AG04450 (cell line): Measurements from ENCODE around the gene PNLDC1. TPM values are rescaled to one million over a fixed set of nuclear protein-coding genes. Genes with fewer than 3 reads are reported as not detected.

Source experiments
- CTCF ChIA-PET: fragments of 300-600, 350-600 bp; formaldehyde crosslinking; extraction: SDS; loops from one replicate; lab custom pipeline; 2022; ENCODE audit warnings: antibody characterized with exemption, inconsistent platforms; lab: Charles Lee
- POLR2A ChIA-PET: fragments of 350-600 bp; formaldehyde crosslinking; extraction: SDS; loops from one replicate; lab custom pipeline; 2021; ENCODE audit warnings: antibody characterized with exemption, inconsistent platforms; lab: Yijun Ruan, JAX
- DNase-seq: peaks from one replicate; pipeline ENCODE4 v3.0.0-alpha.2; 2011; ENCODE audit warnings: low read depth, low spot score
- H3K27ac ChIP-seq: one replicate; pipeline ENCODE4 v1.5.1; 2012; ENCODE audit warnings: low read depth, low read length, control low read depth
- H3K27me3 ChIP-seq: one replicate; pipeline ENCODE4 v1.6.0; 2012; ENCODE audit warnings: low read length; ENCODE audit not compliant: control insufficient read depth, insufficient read depth
- H3K4me3 ChIP-seq: 2 replicates; pipeline ENCODE4 v1.5.1; 2011; ENCODE audit warnings: mild to moderate bottlenecking, low read depth, low read length, control low read depth
- H3K9me3 ChIP-seq: 2 replicates; pipeline ENCODE4 v1.5.1; 2012; ENCODE audit warnings: low read length; ENCODE audit not compliant: control insufficient read depth, insufficient read depth
- polyA plus RNA-seq: library from polyadenylated mRNA; depleted of rRNA; stranded (reverse); fragments of >200 nt; gene quantifications from 2 replicates; pipeline ENCODE4 v1.2.3, GENCODE V29; 2011; rRNA removed
- small RNA-seq: library from RNA; depleted of rRNA; stranded (forward); fragments of <200 nt; gene quantifications from one replicate; pipeline ENCODE3, GENCODE V24; 2012; ENCODE audit warnings: low read depth; ENCODE audit not compliant: insufficient read length
- TF ChIP-seq, protein P1 (sequence below): IDR thresholded peaks from 2 replicates; pipeline ENCODE4 v1.5.1; 2011; ENCODE audit warnings: low read depth, low read length, control low read depth, inconsistent platforms

The PNLDC1 gene
- polyA plus RNA-seq, 1 experiment: 0.19 TPM

DNA sequence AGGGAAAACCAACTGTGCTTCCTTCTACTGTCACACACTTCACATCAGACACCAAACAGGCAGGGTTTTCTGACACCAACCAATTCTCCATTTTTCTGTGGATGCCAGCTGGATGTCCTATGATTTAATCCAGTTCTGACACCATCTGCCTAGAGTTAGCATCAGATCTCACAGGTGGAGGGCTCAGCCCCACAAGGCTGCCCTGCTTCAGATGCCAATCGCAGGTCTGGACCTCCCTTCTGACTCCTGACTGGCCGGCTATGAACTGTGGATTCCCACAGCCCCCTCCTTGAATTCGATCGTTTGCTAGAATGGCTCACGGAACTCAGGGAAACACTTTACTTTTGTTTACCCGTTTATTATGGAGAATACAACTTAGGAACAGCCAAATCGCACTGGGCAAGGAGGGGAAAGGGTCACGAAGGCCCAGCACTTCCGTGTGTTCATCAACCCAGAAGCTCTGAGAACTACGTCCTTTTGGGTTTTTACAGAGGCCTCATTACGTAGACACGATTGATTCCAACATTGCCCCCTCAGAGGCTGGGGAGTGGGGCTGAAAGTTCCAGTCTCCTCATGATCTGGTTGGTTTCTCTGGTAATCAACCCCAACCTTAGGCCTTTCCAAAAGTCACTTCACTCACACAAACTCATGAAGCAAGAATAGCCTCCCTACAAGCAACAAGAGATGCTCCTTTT is 65.3 kb downstream of the PNLDC1 start:
- ChIA-PET POLR2A (interaction anchor here (0.7 kb wide), 1 partner anchor 88 kb away, joined by 3 read pairs; no protein-coding TSS in a partner anchor), CTCF (interaction anchor here (7.3 kb wide), 1 partner anchor 77 kb away, joined by 119 read pairs; no protein-coding TSS in a partner anchor)
- TF ChIP-seq, protein P1, sequence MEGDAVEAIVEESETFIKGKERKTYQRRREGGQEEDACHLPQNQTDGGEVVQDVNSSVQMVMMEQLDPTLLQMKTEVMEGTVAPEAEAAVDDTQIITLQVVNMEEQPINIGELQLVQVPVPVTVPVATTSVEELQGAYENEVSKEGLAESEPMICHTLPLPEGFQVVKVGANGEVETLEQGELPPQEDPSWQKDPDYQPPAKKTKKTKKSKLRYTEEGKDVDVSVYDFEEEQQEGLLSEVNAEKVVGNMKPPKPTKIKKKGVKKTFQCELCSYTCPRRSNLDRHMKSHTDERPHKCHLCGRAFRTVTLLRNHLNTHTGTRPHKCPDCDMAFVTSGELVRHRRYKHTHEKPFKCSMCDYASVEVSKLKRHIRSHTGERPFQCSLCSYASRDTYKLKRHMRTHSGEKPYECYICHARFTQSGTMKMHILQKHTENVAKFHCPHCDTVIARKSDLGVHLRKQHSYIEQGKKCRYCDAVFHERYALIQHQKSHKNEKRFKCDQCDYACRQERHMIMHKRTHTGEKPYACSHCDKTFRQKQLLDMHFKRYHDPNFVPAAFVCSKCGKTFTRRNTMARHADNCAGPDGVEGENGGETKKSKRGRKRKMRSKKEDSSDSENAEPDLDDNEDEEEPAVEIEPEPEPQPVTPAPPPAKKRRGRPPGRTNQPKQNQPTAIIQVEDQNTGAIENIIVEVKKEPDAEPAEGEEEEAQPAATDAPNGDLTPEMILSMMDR: no peak
- Histone ChIP-seq H3K27me3 (no peaks in the 10 kb centered on the region), H3K27ac (no peak overlapping the region), H3K4me3 (no peak overlapping the region), H3K9me3 (no peaks in the 10 kb centered on the region; the same call in none of the 2 replicates)
- no peak for DNase-seq

DNA sequence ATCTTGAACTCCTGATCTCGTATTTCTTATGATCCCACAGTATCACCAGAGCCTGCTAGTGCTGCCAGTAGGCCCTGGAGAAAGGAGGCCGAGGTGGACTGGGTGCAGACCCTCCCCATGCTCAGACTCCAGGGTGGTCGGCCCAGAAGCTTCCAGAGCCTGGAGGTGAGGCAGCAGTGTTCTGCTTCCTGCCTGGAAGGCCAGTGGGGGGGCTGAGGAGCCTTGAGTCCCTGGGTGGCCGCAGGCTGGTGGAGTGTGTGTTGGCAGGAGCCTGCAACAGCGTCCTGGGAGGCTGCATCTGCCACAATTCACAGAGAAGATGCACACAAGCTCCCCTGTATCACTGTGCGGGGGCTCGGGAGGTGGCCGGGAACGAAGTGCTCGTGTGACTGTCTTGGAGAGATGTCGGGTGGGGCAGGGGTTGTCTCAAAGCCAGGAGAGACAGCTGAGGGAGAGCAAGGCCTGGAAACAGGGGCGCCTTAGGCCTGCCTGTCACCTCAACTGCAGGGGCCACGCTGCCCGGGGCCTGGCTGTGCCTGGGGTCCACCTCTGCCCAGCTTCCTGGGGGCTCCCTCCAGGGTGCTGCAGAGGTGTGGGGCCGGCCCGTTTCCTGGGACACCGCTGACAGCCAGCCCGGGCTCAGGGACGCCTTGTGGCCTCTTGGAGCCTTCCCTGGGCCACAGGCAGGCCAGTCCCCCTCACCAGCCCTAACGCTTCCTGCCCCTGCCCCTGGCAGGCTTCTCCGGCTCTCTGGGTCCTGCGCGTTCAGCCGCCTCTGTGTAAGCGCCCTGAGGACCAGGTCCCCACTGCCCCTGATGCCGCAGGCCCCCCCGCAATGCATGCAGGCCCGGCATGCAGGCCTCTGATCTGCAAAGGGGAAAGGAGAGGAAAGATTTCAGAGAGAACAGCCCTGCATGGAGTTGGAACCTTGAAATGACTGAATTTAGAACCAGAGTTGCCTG is 66.5 kb downstream of the PNLDC1 start:
- H3K27me3 ChIP-seq: no peaks in the 10 kb centered on the region
- TF ChIP-seq, protein P1: no peak
- no peak overlapping the region for H3K27ac ChIP-seq
- no peak overlapping the region for H3K4me3 ChIP-seq
- CTCF ChIA-PET: interaction anchor here (7.3 kb wide), 1 partner anchor 75 kb away, joined by 119 read pairs; no protein-coding TSS in a partner anchor
- H3K9me3 ChIP-seq: no peaks in the 10 kb centered on the region; the same call in none of the 2 replicates
- DNase-seq: no peak
- POLR2A ChIA-PET: no interaction called here

Small RNA genes within 50 kb of the gene (small RNA-seq; reads per million reads assigned to genes)
- gene SNORA20 (840 reads per million, percentile 96 among the genes with 10 or more reads in this experiment), gene SNORA29 (not detected)

Other genes starting within 250 kb of the PNLDC1 start
- gene SOD2, start 107.0 kb upstream of the PNLDC1 start, polyA plus RNA-seq: 126 and 194 TPM in 2 replicates
- 38.5 and 45.7 TPM in 2 replicates for gene WTAP, start 72.8 kb upstream of the PNLDC1 start, polyA plus RNA-seq
- 36.9 and 39.9 TPM in 2 replicates for gene ACAT2, start 38.2 kb upstream of the PNLDC1 start, polyA plus RNA-seq
- gene TCP1, start 10.7 kb upstream of the PNLDC1 start, polyA plus RNA-seq: 132 and 182 TPM in 2 replicates
- gene MRPL18, start 9.8 kb upstream of the PNLDC1 start, polyA plus RNA-seq: 80.4 and 96.7 TPM in 2 replicates
- not detected in 2 replicates for gene MAS1, start 90.7 kb downstream of the PNLDC1 start, polyA plus RNA-seq
- 40.9 and 59.4 TPM in 2 replicates for gene IGF2R, start 168.8 kb downstream of the PNLDC1 start, polyA plus RNA-seq